ENCODE results near the gene IL13RA1.
"Not testable (repeated sequence)": the region's sequence is repeated elsewhere in the genome, so short reads cannot be mapped to it uniquely, and the experiment has no call there.

IL13RA1 gene

DNA sequence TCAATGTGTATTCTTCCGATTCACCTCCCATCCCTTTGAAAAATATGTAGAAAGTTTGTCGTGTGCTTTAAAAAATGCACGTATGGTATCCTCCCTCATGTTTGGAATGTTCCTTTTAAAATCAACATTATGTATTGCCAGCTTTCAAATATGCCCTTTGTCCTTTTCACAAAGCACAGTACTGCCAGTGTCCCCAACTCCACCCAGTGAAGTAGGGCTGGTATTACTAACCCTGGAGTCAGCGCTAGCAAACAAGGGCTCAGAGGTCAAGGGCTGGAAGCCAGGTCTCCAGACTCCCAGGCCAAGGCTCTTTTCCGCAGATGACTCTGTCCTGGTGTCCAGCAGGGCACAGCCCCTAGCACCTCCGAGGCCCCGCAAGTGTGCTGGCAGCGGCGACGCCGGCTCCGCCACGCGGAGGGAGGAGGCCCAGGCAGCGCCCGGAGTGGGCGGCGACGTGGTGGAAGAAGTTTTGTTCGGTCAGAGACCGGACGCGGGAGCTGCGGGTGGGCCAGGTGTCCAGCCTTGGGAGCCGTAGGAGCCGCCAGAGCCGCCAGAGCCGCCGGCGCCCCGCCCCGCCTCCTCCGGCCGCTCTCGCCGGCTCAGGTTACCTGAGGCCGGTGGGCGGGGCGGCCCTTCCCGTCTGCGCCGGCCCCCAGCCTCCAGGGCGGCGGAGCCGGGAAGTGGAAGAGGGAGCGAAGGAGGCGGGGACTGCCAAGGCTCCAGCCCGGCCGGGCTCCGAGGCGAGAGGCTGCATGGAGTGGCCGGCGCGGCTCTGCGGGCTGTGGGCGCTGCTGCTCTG, at the start of gene IL13RA1:
IL13RA1 (plus strand) TSS at position 720 of the 799 bp plus-strand sequence; CDS start at position 753, 33 bp downstream.
- DNase-seq, result peak; percentile 12

DNA sequence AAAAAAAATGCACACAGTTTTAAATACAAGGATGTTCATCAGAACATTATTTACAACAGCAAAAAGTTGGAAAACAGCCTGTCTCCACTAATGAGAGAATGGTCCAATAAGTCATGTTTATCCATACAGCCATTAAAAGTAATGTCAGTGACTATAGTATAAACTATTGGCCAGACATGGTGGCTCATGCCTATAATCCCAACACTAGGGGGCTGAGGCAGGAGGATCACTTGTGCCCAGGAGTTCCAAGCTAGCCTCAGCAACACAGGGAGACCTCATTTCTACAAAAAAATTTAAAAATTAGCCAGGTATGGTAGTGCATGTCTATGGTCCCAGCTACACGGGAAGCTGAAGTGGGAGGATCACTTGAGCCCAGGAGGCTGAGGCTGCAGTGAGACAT, 48.1 kb upstream of the IL13RA1 start:
- DNase-seq, result no peak

DNA sequence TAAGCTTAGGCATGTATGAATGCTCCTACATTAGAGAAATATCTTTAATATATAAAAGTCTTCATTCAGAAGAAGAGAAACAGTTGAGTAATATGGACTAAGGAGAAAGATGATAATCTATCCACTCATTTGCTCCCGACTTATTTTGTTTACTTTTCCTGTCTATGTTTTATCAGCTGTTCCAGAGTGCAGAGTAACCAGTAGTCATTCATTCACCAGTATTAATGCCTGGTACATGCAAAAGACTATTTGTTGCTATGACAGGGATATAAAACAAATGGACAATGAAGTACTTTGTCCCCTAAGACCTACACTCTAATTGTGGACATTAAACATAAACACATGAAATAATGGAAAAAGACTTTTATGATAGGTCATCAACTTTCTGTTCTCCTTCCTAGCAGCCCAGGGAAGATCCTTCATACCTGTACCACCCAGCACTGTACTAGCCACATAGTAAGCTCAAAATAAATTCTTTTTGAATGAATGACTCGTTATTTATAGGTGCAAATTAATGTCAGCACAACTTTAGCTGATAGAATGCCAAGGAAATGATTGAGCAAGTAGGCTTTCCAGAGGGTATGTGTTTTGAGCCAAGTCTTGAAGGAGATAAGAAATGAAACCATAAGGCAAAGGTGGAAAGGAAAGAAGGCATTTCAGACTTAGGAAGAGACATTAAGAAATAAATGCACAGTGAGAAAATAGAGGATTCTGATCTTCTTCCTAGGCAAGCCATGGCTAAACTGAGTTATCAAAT, 45.0 kb upstream of the IL13RA1 start:
- DNase-seq, result no peak

DNA sequence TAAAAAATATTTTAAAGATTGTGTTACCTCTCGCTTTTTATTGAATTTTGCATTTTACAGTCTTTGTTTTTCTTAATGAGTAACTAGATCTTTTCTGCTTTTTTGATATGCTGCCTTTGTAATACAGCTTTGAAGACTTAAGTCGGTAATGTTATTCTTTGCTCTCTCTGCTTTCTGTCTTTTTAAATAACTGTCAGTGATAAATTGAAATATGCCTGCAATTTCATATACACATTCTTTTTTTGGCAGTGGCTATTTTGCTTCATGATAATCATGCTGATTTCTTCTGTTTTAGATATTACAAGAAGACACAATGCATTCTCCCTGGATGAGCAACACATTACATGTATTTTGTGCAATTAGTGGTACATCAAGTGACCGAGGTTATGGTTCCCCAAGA, 42.0 kb upstream of the IL13RA1 start:
- DNase-seq, result no peak

DNA sequence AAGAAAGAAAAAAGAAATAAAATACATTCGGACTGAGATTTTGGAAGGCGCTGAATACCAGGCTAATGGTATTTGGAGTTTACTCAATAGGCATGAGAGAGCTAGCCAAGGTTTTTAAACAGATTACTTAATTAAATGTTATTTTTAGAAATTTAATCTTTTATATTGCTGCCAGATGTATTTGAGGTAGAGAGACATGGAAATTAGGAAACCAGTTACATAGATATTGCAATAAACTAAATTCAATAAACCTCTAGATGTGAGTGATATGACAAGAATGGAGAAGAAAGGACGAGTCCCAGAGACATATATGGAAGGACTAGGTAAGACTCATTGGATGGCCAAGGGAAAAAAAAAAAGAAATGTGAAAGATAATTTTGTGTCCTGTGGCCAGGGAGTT, 38.5 kb upstream of the IL13RA1 start:
- DNase-seq, result no peak

DNA sequence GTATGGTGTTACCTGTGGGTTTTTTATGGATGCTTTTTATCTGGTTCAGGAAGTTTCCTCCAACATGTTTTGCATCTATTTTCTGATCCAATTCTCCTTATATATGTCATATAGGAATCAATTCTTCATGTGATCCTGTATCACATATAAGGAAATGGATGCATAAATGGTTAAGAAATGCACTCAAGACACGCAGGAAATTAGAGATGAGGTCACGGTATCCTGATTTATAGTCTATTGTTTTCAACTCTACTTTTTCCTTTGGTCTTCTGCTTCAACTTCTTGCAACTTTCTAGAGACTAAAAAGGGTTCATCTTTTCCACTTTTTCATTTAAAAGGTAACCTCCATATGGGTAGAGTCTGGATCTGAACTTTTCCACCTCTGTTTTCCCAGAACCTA, 33.6 kb upstream of the IL13RA1 start:
- DNase-seq, result no peak

DNA sequence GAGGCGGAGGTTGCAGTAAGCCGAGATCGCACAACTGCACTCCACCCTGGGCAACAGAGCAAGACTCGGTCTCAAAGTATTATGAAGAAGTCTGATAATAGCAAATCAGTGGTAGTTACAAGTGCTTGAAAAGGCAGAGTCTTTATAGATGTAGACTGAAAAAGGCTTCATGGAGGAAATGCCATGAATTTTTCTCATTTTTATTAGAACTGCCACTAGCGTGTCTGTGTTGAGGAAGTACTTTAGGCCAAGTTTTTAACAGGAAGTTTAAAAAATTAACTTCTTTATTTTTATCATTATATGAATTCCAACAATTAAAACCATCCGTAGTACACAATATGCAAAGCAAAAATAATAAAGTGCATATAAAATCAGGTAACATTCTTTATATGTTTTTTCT, 32.8 kb upstream of the IL13RA1 start:
- DNase-seq, result no peak

DNA sequence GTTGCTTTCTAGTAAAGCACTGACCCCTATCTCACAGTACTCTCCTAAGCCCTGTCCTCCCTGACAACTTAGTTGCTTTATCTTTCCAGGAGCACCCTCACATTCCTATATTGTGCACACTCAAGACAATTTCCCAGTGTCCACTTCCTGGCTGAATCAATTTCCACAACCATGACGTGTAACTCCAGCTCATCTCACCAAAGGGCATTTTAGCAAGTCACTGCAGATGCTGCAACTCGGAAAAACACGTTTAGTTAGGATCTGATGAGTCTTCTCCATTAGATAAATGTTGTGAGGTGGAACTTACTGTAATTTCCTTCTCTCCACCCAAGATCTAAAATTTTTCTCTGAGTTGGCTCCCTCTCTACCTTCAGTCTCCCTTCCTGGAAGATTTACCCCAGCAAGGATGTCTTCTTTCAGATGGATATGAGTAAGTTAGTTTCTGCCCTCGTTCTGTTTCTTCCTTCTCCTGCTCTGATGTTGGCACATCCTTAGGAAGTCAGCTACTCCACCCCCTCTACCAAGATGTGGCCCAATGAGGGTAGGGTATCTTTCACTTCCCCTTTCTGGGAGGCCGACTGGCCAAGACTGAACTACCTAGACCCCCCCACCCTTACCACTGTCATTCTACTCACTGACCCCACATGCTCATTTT, 28.8 kb upstream of the IL13RA1 start:
- no peak for DNase-seq

DNA sequence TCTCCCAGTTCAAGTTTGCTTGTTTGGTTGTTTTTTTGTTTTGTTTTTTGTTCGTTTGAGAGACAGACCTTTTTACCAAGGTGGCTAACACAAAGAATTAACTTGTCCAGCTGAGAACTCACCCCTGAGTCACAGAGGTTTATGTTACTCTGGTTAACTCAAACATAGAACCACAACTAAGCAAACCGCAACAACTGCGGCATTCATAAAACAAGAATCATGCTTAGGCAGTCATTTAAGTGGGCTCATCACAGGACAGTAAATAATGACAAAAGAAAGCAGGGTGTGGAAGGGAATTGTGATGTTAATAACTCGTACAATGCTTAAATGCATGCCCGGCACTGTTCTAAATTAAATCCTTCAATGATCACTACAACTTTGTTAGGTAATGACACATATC, 24.7 kb upstream of the IL13RA1 start:
- DNase-seq, result no peak

DNA sequence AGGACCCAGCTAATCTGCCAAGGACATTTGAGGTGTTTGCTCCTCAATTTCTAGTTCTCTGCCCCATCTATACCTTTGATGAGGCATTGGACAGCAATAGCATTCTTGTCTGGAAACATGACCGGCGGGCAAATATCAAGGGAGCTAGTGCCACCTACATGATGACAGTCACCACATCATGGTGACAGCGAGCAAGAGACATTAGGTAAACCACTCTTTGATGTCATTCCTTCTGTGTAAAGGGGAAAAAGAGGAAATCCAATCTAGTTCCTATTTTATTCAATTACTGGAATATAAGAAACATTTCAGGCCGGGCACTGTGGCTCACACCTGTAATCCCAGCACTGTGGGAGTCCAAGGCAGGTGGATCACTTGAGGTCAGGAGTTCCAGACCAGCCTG, 20.7 kb upstream of the IL13RA1 start:
- no peak for DNase-seq

DNA sequence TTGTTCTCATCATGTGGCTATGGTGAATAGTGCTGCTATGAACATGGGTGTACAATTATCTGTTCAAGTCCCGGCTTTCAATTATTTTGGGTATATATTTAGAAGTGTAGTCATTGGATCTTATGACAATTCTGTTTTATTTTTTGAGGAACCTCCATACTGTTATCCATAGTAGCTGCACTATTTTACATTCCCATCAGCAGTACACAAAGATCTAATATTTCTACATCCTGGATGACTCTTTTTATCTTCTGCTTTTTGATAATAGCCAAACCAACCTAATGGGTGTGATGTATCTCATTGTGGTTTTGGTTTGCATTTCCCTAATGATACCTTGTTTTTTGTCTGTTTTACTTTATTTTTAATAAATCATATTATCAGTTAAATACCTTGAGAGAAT, 12.9 kb upstream of the IL13RA1 start:
- DNase-seq, result no peak

DNA sequence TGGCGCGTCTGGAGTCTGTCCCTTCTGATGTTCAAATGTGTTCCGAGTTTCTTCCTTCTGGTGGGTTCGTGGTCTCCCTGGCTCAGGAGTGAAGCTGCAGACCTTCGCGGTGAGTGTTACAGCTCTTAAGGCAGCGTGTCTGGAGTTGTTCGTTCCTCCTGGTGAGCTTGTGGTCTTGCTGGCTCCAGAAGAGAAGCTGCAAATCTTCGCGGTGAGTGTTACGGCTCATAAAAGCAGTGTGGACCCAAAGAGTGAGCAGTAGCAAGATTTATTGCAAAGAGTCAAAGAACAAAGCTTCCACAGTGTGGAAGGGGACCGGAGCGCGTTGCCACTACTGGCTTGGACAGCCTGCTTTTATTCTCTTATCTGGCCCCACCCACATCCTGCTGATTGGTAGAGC, 11.5 kb upstream of the IL13RA1 start:
- DNase-seq, result not testable (repeated sequence)

DNA sequence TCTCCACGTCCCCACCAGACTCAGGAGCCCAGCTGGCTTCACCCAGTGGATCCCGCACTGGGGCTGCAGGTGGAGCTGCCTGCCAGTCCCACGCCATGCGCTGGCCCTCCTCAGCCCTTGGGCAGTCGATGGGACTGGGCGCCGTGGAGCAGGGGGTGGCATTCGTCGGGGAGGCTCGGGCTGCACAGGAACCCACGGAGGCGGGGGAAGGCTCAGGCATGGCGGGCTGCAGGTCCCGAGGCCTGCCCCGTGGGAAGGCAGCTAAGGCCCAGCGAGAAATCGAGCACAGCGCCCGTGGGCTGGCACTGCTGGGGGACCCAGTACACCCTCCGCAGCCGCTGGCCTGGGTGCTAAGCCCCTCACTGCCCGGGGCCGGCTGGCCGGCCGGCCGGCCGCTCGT, 10.6 kb upstream of the IL13RA1 start:
- not testable (repeated sequence) for DNase-seq

DNA sequence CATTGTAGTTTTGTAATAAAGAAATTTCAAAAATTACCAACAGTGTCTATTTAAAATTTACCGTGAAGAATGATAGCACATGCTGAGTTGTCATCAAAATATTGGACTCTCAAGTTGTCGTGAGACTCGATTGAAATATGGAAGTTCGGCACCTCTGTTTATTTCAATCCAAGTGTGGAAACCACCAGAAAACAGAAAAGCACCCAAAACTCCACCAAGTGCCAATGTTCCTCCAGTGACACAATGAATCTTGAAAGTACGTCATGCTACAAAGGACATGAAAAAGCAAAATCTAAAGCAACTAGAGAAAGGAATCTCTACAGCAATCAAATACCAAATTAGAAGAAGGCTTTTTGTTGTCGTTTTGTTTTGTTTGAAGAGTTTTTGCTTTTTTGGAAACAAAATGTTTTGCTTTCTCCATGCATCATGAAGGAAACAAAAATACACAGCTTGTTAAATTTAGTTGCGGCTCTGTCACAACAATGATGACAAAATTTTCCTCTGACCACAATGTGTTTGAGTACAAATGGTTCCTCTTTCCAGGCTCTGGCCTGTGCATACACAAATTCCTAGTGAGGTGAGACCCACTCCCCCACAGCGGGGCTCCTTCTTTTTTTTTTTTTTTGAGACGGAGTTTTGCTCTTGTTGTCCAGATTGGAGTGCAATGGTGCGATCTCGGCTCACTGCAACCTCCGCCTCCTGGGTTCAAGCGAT, 9.6 kb upstream of the IL13RA1 start:
- no peak for DNase-seq

DNA sequence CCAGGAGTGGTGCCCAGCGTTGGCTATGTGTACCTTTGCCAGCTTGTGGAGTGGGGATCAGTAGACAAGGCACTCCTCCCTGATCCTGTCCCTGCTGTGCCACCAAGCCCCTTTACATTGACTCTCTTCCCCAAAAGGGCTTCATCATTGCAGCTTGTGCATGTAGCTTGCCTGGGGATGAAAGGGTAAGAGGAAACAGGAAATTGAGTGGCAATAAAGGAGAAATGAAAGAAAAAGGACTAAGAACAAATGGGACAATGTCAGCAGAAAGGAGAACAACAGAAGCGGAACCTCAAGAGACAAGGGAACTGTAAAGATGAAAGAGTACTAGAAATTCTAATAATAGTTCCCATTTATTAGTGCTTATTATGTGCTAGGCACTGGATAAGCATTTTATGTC, 8.7 kb upstream of the IL13RA1 start:
- DNase-seq, result no peak

DNA sequence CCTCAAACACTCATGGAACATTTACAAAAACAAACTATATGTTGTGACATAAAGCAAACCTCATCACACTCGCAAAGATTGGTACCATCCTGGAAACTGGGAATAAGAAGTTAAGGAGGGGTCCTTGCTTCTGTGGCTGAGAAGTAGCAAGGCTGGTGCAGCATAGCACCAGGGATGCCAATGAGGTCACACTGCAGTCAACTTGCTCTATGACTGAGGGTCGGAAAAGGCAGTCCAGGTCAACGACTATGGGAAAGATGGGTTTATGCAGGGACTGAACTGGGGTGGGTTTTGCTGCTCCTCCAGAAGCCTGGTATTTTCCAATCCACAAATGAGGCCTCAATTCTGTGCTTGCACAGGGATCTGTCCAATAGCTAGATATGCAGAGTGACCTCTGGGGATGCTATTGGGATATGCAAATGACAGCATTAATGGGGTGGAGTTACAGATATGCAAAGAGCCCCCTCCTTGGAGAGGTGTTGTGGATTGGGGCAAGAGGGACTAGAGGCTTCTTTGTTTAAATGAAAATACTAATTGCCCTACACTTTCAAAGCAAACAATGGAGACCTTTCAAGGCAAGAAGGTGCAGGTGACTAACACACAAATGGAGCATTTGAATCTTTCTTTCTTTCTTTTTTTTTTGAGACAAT, 7.2 kb upstream of the IL13RA1 start:
- DNase-seq, result no peak

DNA sequence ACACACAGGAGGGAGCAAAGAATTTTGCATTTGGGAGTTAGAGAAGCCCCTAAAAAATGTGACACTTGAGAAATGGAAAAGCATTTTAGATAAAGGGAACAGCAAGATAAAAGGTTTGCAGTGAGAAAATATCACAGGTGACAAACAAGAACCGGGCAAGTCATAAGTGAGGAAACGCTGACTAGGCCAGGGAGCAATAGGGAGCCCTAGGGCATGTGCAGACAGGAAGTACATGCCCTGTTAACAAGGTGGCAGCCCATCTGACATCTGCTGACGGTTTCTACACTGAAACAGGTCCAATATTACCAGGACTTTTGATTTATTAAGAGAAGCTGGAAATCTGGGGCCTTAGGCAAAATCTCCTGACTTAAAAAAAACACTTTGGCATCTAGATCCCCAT, 4.0 kb upstream of the IL13RA1 start:
- no peak for DNase-seq

DNA sequence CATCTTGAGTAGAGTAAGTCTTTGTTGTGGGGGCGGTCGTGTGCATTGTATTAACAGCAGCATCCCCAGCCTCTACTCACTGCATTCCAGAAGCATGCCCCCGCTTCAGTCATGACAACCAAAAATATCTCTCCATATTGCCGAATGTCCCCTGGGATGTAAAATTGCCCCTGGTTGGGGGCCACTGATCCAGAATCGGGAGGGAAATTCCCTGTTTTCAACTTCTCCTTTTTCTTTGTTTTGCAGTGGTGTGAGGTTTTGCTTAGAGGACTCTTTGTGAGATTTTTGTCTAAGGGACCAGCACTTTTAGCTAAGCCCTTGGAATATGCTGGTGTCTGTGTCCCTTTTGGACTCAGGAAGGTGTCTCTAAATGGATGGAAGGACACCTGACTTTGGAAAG, 3.0 kb upstream of the IL13RA1 start:
- DNase-seq, result no peak

DNA sequence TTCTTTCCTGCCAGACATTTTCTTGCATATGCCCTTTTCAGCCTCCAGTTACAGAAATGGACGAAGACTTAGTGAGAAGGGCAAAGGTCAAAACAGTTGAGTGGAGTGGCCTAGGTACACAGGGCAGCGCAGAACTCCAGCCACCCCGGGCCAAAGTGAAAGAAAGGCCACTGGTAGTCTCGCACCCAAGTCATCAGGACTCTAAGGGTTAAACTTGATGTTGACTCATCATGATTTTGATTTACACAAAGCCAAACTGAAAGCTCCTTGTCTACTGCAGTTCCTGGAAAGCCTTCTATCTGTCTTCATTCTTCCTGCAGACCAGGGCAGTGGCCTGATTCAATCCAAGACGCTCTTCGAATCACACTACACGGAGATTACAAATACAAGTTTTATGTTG, 2.6 kb upstream of the IL13RA1 start:
- DNase-seq, result no peak

DNA sequence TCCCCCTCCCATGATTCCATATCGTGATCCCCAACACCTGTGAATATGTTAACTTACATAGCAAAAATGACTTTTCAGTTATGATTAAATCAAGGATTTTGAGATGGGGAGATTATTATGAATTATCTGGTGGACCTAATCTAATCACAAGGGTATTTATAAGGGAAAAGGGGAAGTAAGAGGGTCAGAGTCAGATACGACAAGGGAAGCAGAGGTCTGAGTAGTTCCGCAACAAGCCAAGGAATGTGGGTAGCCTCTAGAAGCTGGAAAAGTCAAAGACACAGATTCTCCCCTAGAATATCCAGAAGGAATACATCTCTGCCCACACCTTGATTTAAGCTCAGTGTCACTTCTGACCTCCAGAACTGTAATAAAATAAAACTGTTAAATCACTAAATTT, 1.0 kb upstream of the IL13RA1 start:
- no peak for DNase-seq

DNA sequence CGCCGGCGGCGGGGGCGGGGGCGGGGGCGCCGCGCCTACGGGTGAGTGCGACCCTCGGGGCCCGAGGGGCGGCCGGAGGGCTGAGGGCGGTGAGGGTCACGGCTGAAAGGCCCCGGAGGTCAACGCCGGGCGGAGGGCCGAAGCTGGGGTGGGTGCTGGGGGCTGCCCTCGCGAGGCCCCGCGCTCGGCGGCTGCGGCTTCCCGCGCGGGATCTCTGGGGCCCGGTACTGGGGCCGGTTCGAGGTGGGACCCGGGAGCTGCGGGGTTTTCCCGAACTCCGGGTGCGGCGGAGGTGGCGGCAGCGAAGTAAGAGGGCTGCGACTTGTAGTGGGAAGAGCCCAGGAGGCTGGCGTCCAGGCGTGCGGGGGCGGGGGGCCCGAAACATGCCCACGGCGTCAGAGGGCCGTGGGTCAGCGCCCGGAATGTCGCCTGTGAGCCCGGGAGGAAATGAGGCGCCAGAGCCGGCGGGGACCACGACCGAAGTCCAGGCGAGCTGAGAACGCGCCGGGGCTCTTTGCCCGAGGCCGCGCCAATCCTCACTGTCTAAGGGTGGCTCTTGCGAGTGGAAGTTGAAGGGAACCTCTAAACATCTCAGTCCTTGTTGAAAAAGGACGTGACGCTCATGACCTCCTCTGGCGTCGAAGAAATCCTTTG, 407 bp downstream of the IL13RA1 start:
- no peak for DNase-seq

DNA sequence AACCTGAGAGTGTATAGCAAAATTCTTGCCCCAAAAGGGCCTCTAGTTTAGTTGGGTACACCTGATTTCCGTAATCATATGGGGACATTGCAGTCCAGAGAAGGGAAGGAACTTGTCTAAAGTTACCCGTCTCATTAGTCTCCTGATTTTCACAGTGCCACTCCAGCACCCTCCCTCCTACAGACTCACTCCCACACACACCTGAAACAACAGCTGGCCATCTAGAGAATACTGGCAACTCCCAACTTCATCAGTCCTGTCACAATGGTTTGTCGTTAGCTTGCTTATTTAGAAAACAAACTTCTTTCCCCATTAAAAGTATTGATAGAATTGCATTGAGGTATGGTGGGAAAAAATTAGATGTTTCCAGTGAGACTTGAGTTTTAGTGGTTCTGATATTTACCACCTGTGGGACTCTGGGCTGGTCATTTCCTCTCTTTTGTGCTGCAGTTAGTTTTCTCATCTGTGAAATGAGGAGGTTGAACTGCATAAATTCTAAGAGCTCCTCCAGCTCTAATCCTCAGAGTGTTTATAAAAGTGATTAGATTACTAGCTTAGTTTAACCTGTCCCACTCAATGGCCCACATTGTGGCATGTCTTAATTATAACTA, 1.7 kb downstream of the IL13RA1 start:
- no peak for DNase-seq
